Colon (tissue), 2 donors: ENCODE results near the gene LCT.
"Not testable (repeated sequence)": the region's sequence is repeated elsewhere in the genome, so short reads cannot be mapped to it uniquely, and the experiment has no call there.

ENCODE experiments used
- FAIRE-seq: peaks from 2 replicates; lab custom pipeline; 2012; peaks lifted over from hg19 to GRCh38; lab: Jason Lieb, UNC
- donor health status: control.
- donor health status: control.

The LCT gene

DNA sequence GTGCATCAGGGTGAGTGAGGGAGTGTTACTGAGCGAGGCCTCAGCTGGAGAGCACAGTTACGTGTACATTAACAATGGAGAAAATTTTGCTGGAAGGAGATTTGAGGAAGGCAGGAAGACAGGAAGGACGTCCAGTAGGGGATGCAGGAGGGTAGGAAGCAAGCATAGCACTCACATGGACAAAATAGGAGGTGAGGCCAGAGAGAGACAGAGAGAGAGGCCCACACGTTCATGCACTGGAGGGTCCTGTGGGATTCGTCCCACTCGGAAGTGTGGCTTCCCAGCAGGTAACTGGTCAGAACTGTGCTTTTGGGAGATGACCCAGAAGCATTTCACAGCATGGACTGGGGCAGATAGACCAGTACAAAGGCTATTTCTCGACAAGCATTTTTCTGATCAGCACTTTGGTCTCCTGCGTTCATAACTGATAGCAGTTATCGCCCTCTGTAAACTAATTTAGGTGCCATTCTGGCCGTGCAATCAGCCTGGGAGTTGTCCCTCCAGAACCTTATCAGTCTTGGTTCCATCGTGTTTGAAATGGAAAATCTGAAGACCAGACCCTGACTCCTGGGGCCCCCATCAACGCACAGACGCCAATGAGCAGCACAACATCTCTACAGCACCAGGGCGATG is 5.7 kb downstream of the LCT start:
- FAIRE-seq, result no peak

DNA sequence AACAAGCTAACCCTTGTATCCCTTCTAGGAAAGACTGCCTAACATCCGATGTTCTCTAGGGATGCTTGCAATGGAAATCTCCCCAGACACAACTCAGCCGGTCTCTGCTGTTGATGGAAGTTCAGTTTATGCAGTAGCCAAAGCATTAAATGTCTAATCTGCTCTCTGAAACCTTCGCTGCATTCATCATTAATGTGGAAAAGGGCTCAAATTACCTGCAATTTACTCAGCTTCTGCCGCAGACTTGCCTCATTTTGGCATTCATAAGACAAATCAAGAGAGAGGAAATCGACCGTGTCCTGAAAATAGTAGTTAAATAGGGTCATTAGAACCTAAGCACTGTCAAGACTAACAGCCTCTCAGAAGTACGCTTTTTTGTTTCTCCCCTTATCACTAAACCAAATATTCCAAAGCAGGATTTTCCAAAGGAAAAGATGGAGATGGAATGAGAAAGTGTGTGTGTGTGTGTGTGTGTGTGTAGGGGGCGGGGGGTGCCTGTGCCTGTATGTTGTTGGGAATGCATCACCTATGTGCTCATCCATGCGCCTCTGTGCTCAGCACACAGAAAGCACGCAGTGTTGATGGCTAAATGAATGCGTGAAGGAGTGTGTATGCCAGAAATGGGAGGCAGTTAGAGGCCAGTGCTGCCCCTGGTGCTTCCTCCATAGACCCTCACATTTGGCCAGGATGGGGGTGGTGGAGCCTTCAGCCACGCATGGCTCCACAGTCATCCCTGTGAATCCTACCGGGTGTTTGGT is 7.4 kb downstream of the LCT start:
- no peak for FAIRE-seq

DNA sequence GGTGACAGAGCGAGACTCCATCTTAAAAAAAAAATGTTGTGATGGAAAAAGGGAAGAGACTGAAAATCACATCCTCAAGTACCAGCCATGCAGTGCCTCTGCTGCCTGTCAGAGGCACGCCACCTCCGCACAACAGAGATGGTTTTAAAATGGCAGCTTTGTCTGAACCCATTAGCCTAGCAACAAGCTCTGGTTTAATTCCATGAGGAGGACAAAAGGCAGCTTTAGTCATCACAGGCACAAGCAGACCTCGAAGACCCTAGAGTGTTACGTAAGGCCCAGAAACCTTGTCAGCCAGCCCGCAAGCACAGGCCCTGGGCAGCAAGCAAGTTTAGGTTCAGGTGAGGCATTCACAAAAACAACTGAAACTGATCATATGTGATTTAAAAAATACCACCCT is 10.4 kb downstream of the LCT start:
- no peak for FAIRE-seq

DNA sequence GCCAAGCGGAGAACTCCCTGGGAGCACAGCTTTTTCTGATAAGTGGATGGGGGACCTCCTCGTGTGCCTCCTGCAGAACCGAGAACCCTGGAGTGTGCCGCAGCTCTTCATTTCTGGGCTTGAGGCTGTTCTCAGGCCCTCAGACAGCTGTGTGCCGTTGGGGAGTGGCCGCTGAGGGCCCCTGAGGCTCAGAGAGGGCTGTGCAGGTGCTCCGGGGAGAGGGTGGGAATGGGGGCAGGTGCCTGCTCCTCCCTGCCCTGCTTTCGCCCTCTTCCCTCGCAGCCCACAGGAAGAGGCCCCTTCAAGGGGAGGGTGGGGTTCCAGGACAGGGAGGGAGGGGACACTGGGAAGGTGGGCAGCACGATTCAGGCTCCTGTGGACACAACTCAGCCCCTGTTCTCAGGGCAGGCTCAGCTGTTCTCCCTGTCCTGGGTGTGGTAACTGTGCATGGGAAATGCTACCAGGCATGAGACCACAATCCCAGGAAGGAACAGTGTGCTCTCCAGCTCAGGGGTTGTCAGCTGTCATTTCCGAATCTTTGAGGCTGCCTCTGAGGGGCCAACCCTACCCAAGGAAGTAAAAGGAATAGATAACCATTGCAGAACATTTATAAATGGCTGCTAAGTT is 11.3 kb downstream of the LCT start:
- FAIRE-seq, result no peak

DNA sequence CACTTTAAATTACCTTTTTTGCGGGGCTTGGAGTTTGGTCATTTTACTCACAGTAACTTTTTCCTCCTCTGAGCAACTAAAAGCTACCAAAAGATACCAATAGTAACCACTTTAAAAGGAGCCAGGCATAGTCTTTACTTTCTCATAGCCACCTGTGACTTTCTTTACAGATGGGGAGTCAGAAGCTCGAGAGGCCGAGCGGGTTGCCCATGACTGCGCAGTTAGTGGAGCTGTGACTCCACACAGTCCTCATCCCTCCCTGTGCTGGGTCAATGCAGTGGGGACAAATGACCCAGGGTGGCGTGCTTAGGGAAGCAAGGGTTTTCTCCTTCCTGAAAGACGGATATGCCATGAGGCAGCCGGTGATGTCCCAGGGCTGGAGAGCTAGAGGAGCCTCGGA is 11.9 kb downstream of the LCT start:
- FAIRE-seq, result no peak

DNA sequence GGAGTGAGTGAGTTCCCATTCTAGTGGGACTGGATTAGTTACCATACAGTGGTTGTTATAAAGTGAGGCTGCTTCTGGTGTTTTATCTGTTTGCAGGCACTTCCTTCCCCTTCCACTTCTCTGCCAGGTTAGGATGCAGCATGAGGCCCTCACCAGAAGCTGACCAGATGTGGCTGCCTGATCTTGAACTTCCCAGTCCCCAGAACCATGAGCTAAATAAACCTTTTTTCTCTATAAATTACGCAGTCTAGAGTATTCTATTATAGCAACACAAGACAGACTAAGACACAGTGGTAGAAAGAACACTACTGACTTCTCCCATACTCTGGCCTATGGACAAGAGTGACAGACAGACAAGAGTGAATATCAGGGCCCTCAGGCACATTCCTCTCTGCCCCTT is 14.1 kb downstream of the LCT start:
- FAIRE-seq, result no peak

DNA sequence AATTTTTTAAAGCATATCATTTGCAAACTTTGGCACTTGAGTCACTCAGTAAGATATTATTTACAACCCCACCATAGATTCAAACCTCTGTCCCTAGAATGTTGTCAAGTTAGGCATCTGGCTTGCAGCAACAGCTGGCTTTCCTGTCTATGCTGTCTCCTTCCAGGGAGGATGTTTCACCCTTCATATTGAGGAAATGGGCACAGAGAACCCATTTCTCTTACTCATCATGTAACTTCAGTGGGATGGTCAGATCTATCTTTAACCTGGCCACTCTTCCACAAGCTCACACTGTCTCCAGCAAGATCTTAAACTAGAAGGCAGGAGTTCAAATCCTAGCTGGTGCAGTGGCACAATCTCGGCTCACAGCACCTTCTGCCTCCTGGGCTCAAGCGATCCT is 15.8 kb downstream of the LCT start:
- no peak for FAIRE-seq

DNA sequence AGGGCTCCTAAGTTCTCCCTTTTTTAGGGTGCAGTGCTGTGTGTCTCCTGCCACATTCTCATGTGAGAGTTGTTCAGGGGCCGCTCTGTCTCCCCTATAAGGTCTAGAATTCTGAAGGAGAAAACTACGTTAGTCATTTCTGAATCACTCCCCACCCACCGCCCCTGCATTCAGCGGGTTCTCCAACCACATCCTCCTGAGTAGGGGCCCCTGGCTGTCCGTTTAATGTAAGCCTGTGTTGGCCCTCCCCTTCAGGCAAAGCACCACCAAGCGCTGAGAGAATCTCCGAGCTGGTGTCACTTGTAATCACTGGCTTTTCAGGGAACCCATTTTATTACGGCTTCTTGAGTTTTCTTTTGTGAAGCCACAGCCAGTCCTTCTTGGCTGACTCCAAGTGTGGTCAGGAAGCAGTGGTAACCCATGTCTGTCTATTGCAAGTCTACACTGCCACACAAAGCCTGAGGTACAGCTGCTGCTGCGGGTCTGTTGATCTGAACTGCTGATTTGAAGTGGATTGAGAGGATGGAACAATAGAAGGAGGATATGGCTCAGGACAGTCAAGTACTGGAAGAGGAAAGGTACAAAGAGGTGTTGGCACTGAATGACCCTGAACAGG is 16.9 kb downstream of the LCT start:
- no peak for FAIRE-seq

DNA sequence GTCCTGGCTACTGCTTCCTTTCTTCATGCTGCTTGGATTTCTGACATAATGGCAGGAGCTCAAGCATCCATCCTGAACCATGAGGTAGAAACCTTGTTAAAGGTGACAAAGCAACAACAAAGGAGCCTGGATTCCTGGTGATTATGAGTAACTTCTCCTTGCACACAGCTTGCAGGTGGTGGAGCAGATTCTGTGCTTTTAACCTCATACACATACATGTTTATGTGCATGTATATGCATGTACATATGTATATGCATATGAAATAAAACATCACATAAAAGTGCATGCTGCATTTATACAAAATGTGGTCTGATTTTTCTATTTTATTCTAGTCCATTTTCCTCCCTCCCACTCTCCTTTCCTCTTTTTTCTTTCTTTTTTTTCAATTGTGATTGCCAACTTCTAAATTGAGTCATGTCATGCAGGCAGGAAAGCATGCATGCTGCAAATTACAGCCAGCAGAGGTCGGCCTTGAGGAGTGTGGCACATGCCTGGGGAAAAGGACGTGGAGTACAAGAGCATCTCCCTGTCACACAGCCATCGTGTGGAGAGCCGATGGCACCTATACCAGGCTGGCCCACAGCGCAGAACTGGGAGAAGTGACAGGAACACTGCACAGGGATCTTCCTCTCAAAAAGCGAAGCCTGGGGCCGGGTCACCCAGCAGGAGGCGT is 17.9 kb downstream of the LCT start:
- FAIRE-seq, result no peak

DNA sequence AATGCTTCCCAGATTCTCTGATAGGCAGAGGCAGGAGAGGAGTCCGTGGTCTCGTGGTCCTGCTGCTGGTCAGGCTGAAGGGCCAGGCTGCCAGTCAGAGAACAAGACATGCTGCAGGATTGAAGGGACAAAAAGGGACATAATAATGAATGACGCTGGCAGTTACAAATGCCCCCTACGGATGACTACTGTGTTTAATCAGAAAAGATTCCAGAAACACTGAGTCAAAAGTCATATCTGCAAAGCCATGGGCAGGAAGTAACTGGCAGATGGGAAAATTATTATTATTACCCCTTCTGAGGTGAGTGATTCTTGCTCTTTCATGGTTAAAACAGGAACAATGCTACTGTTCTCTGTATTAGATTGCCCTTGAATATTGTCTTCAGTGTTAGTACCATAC is 19.0 kb downstream of the LCT start:
- FAIRE-seq, result no peak

DNA sequence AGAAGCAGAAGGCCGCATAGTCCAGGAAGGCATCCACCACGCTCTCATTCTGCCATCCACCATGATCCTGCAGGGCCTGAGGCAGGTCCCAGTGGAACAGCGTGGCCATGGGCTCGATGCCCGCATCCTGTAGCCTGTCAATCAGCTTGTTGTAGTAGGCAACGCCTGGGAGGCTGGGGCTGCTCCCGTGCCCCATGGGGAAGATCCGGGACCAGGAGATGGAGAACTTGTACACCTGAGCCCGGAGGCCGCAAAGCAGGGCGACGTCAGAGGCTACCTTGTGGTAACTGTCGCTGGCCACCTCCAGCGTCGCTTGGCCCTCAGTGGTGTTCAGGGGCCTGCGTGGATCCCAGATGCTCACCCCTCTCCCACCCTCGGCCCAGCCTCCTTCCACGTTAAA is 19.5 kb downstream of the LCT start:
- FAIRE-seq, result no peak

DNA sequence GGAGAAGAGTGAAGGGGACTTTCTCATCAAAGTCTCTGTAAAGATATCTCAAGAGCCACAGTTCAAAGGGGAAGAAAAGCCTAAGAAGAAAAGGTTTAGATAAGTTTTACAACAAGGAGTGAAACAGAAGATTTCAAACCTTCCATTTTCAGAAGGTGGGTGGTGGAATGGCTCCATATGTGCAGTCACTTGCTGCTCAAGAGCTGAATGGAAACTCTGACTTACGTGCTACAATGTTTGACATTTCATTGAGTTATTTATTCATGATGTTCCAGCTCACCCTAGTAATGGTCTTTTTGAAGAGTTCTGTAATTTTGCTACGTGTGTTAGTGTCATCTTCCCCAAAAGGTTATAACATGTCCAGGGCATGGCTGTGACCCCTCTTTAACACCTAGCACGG is 21.7 kb downstream of the LCT start:
- no peak for FAIRE-seq

DNA sequence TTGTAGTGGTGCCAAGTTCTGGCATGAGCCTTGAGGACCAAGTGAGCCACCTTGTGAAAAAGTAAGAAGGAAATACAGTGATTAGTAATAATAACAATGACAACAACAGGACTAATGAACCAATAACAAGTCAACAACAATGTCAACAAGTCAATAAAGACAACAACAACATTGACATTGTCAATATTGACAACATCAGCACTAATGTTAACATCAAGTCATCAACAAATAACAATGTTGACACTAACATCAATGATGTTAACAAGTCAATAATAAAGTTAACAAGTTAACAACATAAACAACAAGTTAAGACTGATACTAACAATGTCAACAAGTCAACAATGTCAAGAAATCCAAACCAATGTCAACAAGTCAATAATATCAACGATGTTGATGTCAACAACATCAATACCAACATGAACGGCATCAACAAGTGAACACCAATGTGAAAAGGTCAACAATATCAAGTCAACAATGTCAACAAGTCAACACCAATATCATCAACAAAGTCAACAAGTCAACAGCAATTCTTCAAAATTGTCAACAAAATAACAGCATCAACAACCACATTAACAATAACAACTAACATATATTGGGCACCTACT is 24.0 kb downstream of the LCT start:
- no peak for FAIRE-seq

DNA sequence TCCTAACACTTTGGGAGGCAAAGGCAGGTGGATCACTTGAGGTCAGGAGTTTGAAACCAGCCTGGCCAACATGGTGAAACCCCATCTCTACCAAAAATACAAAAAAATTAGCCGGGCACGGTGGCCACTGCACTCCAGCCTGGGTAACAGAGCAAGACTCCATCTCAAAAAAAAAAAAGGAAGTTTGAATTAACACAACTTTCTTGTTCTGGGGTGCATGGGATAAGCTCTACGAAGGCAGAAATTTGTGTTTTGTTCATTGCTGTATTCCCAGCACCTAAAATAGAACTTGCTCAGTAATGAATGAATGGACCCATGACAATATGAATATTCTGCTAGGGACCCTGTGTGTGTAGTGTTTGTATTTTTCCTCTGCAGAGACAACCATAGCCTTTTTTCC is 29.1 kb downstream of the LCT start:
- FAIRE-seq, result not testable (repeated sequence)

DNA sequence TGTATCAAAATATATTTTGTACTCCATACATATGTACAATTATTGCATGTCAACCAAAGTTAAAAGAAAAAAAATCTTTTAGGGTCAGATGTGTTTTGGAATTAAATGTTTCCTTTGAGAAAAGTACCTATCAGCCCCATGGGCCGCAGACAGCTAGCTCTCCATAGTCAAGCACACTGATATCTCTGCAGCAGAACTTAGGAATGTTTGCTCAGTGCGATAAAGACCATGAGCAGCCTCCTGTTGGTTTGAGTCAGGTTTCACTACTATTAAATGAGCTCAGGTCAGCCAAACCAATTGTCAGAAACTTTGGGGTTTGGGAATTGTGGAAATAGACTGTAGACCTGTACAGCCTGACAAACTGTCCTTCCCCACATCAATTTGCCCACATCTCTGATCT is 33.7 kb downstream of the LCT start:
- FAIRE-seq, result no peak

DNA sequence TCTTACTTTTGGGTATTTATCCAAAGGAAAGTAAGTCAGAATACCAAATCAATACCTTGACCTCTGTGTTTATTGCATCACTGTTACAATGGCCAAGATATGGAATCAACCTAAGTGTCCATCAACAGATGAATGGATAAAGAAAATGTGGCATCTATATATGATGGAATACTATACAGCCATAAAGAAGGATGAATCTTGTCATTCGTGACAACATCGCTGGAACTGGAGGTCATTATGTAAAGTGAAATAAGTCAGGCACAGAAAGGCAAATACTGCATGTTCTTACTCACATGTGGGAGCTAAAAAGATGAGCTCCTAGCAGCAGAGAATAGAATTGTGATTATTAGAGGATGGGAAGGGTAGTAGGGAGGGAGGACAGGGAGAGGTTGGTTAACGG is 34.6 kb downstream of the LCT start:
- no peak for FAIRE-seq

DNA sequence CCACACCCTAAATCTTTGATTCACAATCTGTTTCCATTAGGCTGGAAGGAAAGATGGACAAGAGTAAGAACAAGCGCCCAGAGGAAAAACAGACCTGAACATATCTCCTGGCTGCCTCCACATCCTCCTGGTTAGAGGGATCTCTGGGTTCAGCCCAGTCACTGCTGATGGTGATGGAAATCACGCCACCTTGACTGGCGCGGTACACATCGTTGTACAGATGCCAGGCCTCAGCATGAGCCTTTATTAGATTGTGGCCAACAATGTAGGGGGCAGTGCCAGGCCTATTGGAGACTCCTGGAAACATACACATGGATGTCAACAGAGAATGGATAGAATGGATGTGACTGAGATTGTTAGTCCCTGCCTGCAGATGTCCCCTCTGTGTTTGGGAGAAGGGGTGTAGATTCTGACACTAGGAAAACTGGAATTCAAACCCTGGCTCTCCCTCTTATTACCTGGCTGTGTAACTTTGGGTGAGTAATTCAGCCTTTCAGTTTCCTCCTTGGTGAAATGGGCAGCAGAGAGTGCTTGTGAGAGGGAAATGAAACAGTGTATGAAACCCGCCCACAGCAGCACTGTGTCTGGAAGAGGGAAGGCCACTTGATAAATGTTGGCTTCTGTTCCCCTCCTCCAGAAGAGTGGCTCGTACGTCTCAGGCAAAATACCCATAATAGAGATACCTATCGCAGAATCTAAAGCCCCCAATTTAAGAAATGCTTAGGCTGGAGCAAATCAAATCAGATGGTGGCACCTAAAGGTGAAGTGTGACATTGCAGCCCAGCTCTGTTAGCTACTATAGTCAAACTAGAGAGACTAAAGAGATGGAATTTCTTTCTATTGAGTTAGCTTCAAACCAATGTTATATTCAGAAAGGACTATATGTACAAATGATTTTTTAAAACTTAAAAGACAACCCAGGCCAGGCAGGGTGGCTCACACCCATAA is 36.2 kb downstream of the LCT start:
- FAIRE-seq, result no peak

DNA sequence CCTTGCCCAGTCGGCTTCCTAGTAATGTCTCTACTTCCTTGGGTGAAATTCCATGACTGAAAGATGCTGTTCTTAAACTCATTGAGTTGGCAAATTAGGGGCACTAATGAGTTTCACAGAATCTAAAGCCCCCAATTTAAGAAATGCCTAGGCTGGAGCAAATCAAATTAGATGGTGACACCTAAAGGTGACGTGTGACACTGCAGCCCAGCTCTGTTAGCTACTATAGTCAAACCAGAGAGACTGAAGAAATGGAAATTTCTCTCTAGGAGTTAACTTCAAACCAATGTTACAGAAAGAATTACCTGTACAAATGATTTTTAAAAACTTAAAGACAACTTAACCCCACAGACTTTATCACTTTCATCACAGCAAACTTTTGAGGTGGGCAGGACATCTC is 37.2 kb downstream of the LCT start:
- FAIRE-seq, result no peak

DNA sequence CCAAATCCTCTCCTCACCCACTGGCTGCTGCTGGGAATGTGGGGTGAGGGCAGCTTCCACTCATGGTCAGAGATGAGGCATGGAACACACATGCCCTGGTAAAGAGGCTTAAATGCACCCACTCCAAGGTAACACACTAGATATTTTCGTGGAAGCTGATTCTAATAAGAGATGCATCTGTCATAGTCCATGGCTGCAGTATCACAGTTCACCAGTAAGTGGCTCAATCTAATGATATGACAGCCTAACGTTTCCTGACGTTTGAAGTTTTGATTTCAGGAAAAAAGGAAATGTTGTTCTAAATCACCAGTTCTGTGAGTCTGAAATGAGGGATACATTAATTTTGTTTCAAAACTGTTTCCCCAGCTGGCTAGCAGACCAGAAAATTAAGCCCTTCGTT is 38.2 kb downstream of the LCT start:
- no peak for FAIRE-seq

DNA sequence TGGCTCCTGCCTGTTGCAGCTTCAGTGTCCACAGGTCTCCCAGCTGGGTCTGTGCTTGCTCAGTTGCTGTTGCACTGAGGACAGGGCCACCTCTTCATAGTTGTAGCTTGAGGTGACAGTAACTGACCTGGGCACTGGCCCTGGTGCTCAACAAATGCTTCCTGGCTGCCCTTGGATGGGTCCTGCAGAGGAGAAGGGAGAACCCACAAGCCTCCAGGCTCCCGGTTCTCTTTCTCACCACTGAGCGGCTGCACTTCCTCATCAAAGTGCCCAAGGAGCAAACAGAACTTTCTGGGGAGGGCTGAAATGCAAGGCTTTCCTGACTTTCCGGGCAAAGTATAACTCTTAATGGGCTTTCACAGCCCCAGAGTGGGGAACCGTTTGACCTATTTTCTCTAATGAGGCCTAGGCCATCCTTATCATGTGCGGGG is 38.7 kb downstream of the LCT start:
- no peak for FAIRE-seq
